NCI-H524 treated with DMSO at 0.1 percent for 48 hours (cell line): Measurements from ENCODE around the gene CPNE4.
"Not testable (repeated sequence)": the region's sequence is repeated elsewhere in the genome, so short reads cannot be mapped to it uniquely, and the experiment has no call there.

Experiments
- DNase-seq: peaks from one replicate; lab custom pipeline; 2025; lab: John Stamatoyannopoulos, UW

Gene CPNE4

GRCh38 chr3:131535596-131535995 is 499.2 kb downstream of the CPNE4 start:
- no peak for DNase-seq

GRCh38 chr3:131535131-131535530 is 499.7 kb downstream of the CPNE4 start:
- no peak for DNase-seq

GRCh38 chr3:131532645-131533044 is 502.2 kb downstream of the CPNE4 start:
- no peak for DNase-seq

- DNase-seq, result no peak
These were observed 504.0 kb downstream of the CPNE4 start for GRCh38 chr3:131530843-131531242.

- no peak for DNase-seq
These were observed 504.4 kb downstream of the CPNE4 start for GRCh38 chr3:131530388-131530787.

GRCh38 chr3:131526801-131527347 is 507.9 kb downstream of the CPNE4 start:
- no peak for DNase-seq

GRCh38 chr3:131518680-131519079 is 516.1 kb downstream of the CPNE4 start:
- no peak for DNase-seq

- DNase-seq, result no peak
These were observed 529.4 kb downstream of the CPNE4 start for GRCh38 chr3:131505421-131505820.

- no peak for DNase-seq
These were observed 531.5 kb downstream of the CPNE4 start for GRCh38 chr3:131503320-131503635.

GRCh38 chr3:131502530-131503319 is 532.1 kb downstream of the CPNE4 start, which contains the start of gene MRPL3:
TSS of gene MRPL3 (minus strand) at chr3:131502971. CDS start at chr3:131502821, 150 bp downstream.
- DNase-seq, result peak; percentile 83

GRCh38 chr3:131501949-131502348 is 532.9 kb downstream of the CPNE4 start:
- no peak for DNase-seq

GRCh38 chr3:131494706-131495105 is 540.1 kb downstream of the CPNE4 start:
- DNase-seq, result no peak

- no peak for DNase-seq
These were observed 543.0 kb downstream of the CPNE4 start for GRCh38 chr3:131491775-131492174.

- DNase-seq, result no peak
These were observed 543.7 kb downstream of the CPNE4 start for GRCh38 chr3:131491084-131491483.

- DNase-seq, result not testable (repeated sequence)
These were observed 548.3 kb downstream of the CPNE4 start for GRCh38 chr3:131486545-131486944.

- no peak for DNase-seq
These were observed 549.7 kb downstream of the CPNE4 start for GRCh38 chr3:131485119-131485518.

- DNase-seq, result no peak
These were observed 550.2 kb downstream of the CPNE4 start for GRCh38 chr3:131484496-131485111.
